Measurements from ENCODE around the gene FAM193B. TPM values are rescaled to one million over a fixed set of nuclear protein-coding genes. Genes with fewer than 3 reads are reported as not detected.

Gene FAM193B
- total RNA-seq, 2 donors from 2014 or later = 26.1 to 30.1 TPM

GRCh38 chr5:177479774-177480173 is 74.6 kb downstream of the FAM193B start:
- intact Hi-C loops (cut with DNase I) = no loop called here
- no peak for DNase-seq
- peak; percentile 8 to 17 for ATAC-seq

- DNase-seq (peak; percentile 90), ATAC-seq (peak; percentile 75 to 94)
- intact Hi-C loops (cut with DNase I) = no loop called here
Observed at GRCh38 chr5:177478711-177479646, 75.4 kb downstream of the FAM193B start.

GRCh38 chr5:177477701-177478477 is 76.5 kb downstream of the FAM193B start:
- DNase-seq (no peak), ATAC-seq (no peak)
- intact Hi-C loops (cut with DNase I) = no loop called here

GRCh38 chr5:177476531-177477233 is 77.7 kb downstream of the FAM193B start:
- ATAC-seq (no peak), DNase-seq (peak; percentile 75)
- intact Hi-C loops (cut with DNase I) = no loop called here

- intact Hi-C loops (cut with DNase I) = no loop called here
- ATAC-seq = no peak
- DNase-seq = no peak
Observed at GRCh38 chr5:177475563-177476427, 78.6 kb downstream of the FAM193B start.

- intact Hi-C loops (cut with DNase I) = no loop called here
- ATAC-seq (no peak), DNase-seq (no peak)
Observed at GRCh38 chr5:177474846-177475562, 79.4 kb downstream of the FAM193B start.

GRCh38 chr5:177474002-177474476 is 80.3 kb downstream of the FAM193B start:
- no peak for DNase-seq
- intact Hi-C loops (cut with DNase I) = no loop called here
- no peak for ATAC-seq

GRCh38 chr5:177473443-177474001 is 80.8 kb downstream of the FAM193B start, which contains the start of gene DBN1:
Gene DBN1 (minus strand): TSS chr5:177473634. CDS start chr5:177473521, 113 bp downstream.
- peak; percentile 50 to 79 for ATAC-seq
- peak; percentile 58 for DNase-seq
- intact Hi-C loops (cut with DNase I) = no loop called here

GRCh38 chr5:177472460-177473442 is 81.6 kb downstream of the FAM193B start:
- DNase-seq (no peak), ATAC-seq (peak; percentile 6 to 43)
- intact Hi-C loops (cut with DNase I) = no loop called here

GRCh38 chr5:177471610-177472356 is 82.6 kb downstream of the FAM193B start:
- peak in 1 of 2 donors; percentile 21 for ATAC-seq
- intact Hi-C loops (cut with DNase I) = no loop called here
- DNase-seq = peak; percentile 76

- ATAC-seq = no peak
- no peak for DNase-seq
- intact Hi-C loops (cut with DNase I) = no loop called here
Observed at GRCh38 chr5:177470759-177471536, 83.4 kb downstream of the FAM193B start.
